HCT116 (cell line): ENCODE data around the gene RXFP1. TPM values are rescaled to one million over a fixed set of nuclear protein-coding genes. Genes with fewer than 3 reads are reported as not detected.

ENCODE experiments used
- ATAC-seq: fragments of 200-7000 bp; cut with Tn5 transposase; 2 replicates; pipeline ENCODE4 v1.9.1; 2020; ENCODE audit warnings: mild to moderate bottlenecking, moderate library complexity
- BruUV-seq: library from RNA; stranded (reverse); fragments of 400-500 nt; replicated peaks from 2 replicates; lab custom pipeline; 2021; lab: Mats Ljungman, UMichigan
- CTCF ChIA-PET: fragments of 300-600 bp; sonication (Branson Sonifier 250); formaldehyde crosslinking; loops from one replicate; lab custom pipeline; 2021; ENCODE audit warnings: antibody characterized with exemption; lab: Charles Lee
- POLR2A ChIA-PET: fragments of 300-600, 350-600 bp; sonication (Branson Sonifier 250); formaldehyde crosslinking; loops from one replicate; lab custom pipeline; 2021; ENCODE audit warnings: antibody characterized with exemption; lab: Charles Lee
- RAD21 ChIA-PET, 2 experiments: fragments of 300-600 bp; sonication (Branson Sonifier 250); formaldehyde crosslinking; loops; one replicate each; lab custom pipeline; 2023; ENCODE audit warnings: low total read pairs in 2 of 2; ENCODE audit not compliant: uncharacterized antibody in 2 of 2, unreplicated experiment in 2 of 2, low non-redundant PET in 1 of 2; lab: Charles Lee
- DNase-seq: peaks from one replicate; pipeline ENCODE4 v3.0.0-alpha.2; 2010; ENCODE audit warnings: low read depth, low spot score
- H2AFZ ChIP-seq: fragments of 200-600 bp; shearing (Covaris generic), sonication (generic); 2 replicates; pipeline ENCODE4 v1.6.1; 2017; ENCODE audit warnings: low read depth, mixed run types, mixed read lengths, antibody characterized with exemption, low read length; ENCODE audit not compliant: poor library complexity, severe bottlenecking
- H3K27ac ChIP-seq: 2 replicates; pipeline ENCODE4 v1.5.1; 2012; ENCODE audit warnings: low read depth, low read length
- H3K27me3 ChIP-seq: fragments of 200-600 bp; sonication (generic); 2 replicates; pipeline ENCODE4 v1.6.1; 2016; ENCODE audit warnings: mixed run types, low read length, mixed read lengths; ENCODE audit not compliant: insufficient read depth
- H3K36me3 ChIP-seq, 2 experiments: fragments of 200-500 bp in 1 of 2; fragments of 200-600 bp in 1 of 2; sonication (Bioruptor generic) in 1 of 2; sonication (generic) in 1 of 2; 2 replicates each; pipeline versions ENCODE4 v1.5.1 to v1.6.1; 2014 to 2016; ENCODE audit warnings: low read length in 2 of 2, inconsistent platforms in 1 of 2, mixed read lengths in 1 of 2, mixed run types in 1 of 2; ENCODE audit not compliant: insufficient read depth in 2 of 2, control insufficient read depth in 1 of 2
- H3K4me1 ChIP-seq, 2 experiments: fragments of 200-600 bp in 1 of 2; sonication (generic) in 1 of 2; 2 replicates each; pipeline versions ENCODE4 v1.5.1 to v1.6.1; 2012 to 2017; ENCODE audit warnings: low read length in 2 of 2, inconsistent platforms in 1 of 2, mild to moderate bottlenecking in 1 of 2, mixed read lengths in 1 of 2, mixed run types in 1 of 2, moderate library complexity in 1 of 2; ENCODE audit not compliant: insufficient read depth in 2 of 2, control insufficient read depth in 1 of 2
- H3K4me2 ChIP-seq: fragments of 200-600 bp; sonication (generic); 2 replicates; pipeline ENCODE4 v1.6.1; 2017; ENCODE audit warnings: mixed run types, low read length, mixed read lengths
- H3K4me3 ChIP-seq, 2 experiments: fragments of 200-600 bp in 1 of 2; sonication (generic) in 1 of 2; replicated peaks in 1 of 2; 2 replicates each; pipeline ENCODE4 v1.5.1; 2011 to 2016; ENCODE audit warnings: low read length in 2 of 2, control low read depth in 1 of 2, low read depth in 1 of 2, mild to moderate bottlenecking in 1 of 2, mixed read lengths in 1 of 2, mixed run types in 1 of 2
- H3K79me2 ChIP-seq: fragments of 200-600 bp; sonication (generic); 2 replicates; pipeline ENCODE4 v1.6.1; 2017; ENCODE audit warnings: mild to moderate bottlenecking, mixed run types, low read length, moderate library complexity, mixed read lengths; ENCODE audit not compliant: insufficient read depth
- H3K9ac ChIP-seq: fragments of 200-600 bp; sonication (generic); 2 replicates; pipeline ENCODE4 v1.6.1; 2016; ENCODE audit warnings: low read length, mixed read lengths
- H3K9me2 ChIP-seq: fragments of 200-600 bp; sonication (generic), shearing (Covaris generic); 2 replicates; pipeline ENCODE4 v1.6.1; 2017; ENCODE audit warnings: mixed run types, mild to moderate bottlenecking, moderate library complexity; ENCODE audit not compliant: insufficient read depth
- H3K9me3 ChIP-seq, 2 experiments: fragments of 200-500 bp in 1 of 2; fragments of 200-600 bp in 1 of 2; sonication (Bioruptor generic) in 1 of 2; sonication (generic) in 1 of 2; 2 replicates each; pipeline ENCODE4 v1.6.1; 2014 to 2017; ENCODE audit warnings: low read length in 2 of 2, mixed read lengths in 2 of 2, inconsistent platforms in 1 of 2, low read depth in 1 of 2, mild to moderate bottlenecking in 1 of 2, mixed run types in 1 of 2, moderate library complexity in 1 of 2; ENCODE audit not compliant: control insufficient read depth in 1 of 2, insufficient read depth in 1 of 2
- H4K20me1 ChIP-seq: fragments of 200-600 bp; sonication (generic), shearing (Covaris generic); 2 replicates; pipeline ENCODE4 v1.6.1; 2017; ENCODE audit warnings: mixed run types, mild to moderate bottlenecking, moderate library complexity; ENCODE audit not compliant: insufficient read depth
- ATF3 ChIP-seq: IDR thresholded peaks from 2 replicates; pipeline ENCODE4 v1.6.1; 2012
- CBX3 ChIP-seq: IDR thresholded peaks from 2 replicates; pipeline ENCODE4 v1.6.1; 2012; ENCODE audit warnings: low read depth
- CEBPB ChIP-seq: IDR thresholded peaks from 2 replicates; pipeline ENCODE4 v1.6.1; 2012; ENCODE audit warnings: low read depth
- CTCF ChIP-seq, 3 experiments: fragments of 200-600 bp in 1 of 3; sonication (generic) in 1 of 3; IDR thresholded peaks in 2 of 3; conservative IDR thresholded peaks in 1 of 3; 2 replicates each; pipeline ENCODE4 v1.5.1; 2012 to 2017; ENCODE audit warnings: low read depth in 2 of 3, low read length in 2 of 3, antibody characterized with exemption in 1 of 3, borderline replicate concordance in 1 of 3, control low read depth in 1 of 3, mild to moderate bottlenecking in 1 of 3, mixed read lengths in 1 of 3, mixed run types in 1 of 3, moderate library complexity in 1 of 3; ENCODE audit not compliant: insufficient read depth in 1 of 3
- EGR1 ChIP-seq: IDR thresholded peaks from 2 replicates; pipeline ENCODE4 v1.6.1; 2012; ENCODE audit warnings: low read depth
- ELF1 ChIP-seq: IDR thresholded peaks from 2 replicates; pipeline ENCODE4 v1.6.1; 2012; ENCODE audit warnings: low read depth, borderline replicate concordance
- EZH2phosphoT487 ChIP-seq: fragments of 200-600 bp; IDR thresholded peaks from 2 replicates; pipeline ENCODE4 v1.6.1; 2018; ENCODE audit warnings: antibody characterized with exemption, borderline replicate concordance
- FOSL1 ChIP-seq: IDR thresholded peaks from 2 replicates; pipeline ENCODE4 v1.6.1; 2012; ENCODE audit warnings: low read depth
- JUND ChIP-seq: IDR thresholded peaks from 2 replicates; pipeline ENCODE4 v1.6.1; 2012
- MAX ChIP-seq: IDR thresholded peaks from 2 replicates; pipeline ENCODE4 v1.6.1; 2012
- POLR2A ChIP-seq: IDR thresholded peaks from 2 replicates; pipeline ENCODE4 v1.7.0; 2011; ENCODE audit warnings: borderline replicate concordance; ENCODE audit not compliant: insufficient read depth, insufficient read length; ENCODE audit errors: extremely low read depth
- POLR2AphosphoS5 ChIP-seq: IDR thresholded peaks from 2 replicates; pipeline ENCODE4 v1.6.1; 2011; ENCODE audit warnings: mild to moderate bottlenecking, low read depth, low read length, moderate library complexity
- SIN3A ChIP-seq: IDR thresholded peaks from 2 replicates; pipeline ENCODE4 v1.6.1; 2012; ENCODE audit warnings: low read depth
- SP1 ChIP-seq: IDR thresholded peaks from 2 replicates; pipeline ENCODE4 v1.6.1; 2012; ENCODE audit warnings: low read depth
- SRF ChIP-seq: IDR thresholded peaks from 2 replicates; pipeline ENCODE4 v1.6.1; 2012; ENCODE audit warnings: low read depth
- YY1 ChIP-seq: IDR thresholded peaks from 2 replicates; pipeline ENCODE4 v1.6.1; 2011; ENCODE audit warnings: low read length, low read depth, moderate library complexity, mild to moderate bottlenecking; ENCODE audit not compliant: insufficient replicate concordance; ENCODE audit errors: extremely low read depth
- ZBTB33 ChIP-seq: IDR thresholded peaks from 2 replicates; pipeline ENCODE4 v1.6.1; 2011; ENCODE audit warnings: mild to moderate bottlenecking, low read length, moderate library complexity; ENCODE audit not compliant: insufficient replicate concordance; ENCODE audit errors: extremely low read depth
- ZNF274 ChIP-seq: fragments of 200-500 bp; sonication (Bioruptor generic); IDR thresholded peaks from 2 replicates; pipeline ENCODE4 v1.6.1; 2014; ENCODE audit warnings: mild to moderate bottlenecking, low read depth, low read length, inconsistent platforms
- intact Hi-C: fragments of 100-400 bp; cut with micrococcal nuclease; formaldehyde crosslinking; loops from 2 replicates; pipeline ENCODE4 v1.10.0; 2022
- total RNA-seq: library from RNA; stranded (reverse); gene quantifications from one replicate; pipeline ENCODE4 v1.2.1, GENCODE V29; 2021; ENCODE audit not compliant: unreplicated experiment

The RXFP1 gene
- total RNA-seq, 1 experiment from 2014 or later: not detected

- ChIA-PET CTCF (no interaction called here), RAD21 (no interaction called here), POLR2A (no interaction called here)
- no peaks in the 10 kb centered on the region for H3K27me3 ChIP-seq
- BruUV-seq: no TSS peak
- H3K79me2 ChIP-seq: no peaks in the 10 kb centered on the region
- H3K27ac ChIP-seq: no peak overlapping the region
- no peak overlapping the region for H3K4me3 ChIP-seq
- no peak overlapping the region for H3K4me2 ChIP-seq
- H3K4me1 ChIP-seq: no peaks in the 10 kb centered on the region
- no peak overlapping the region for H3K9ac ChIP-seq
- no peaks in the 10 kb centered on the region for H3K9me2 ChIP-seq
- no peak overlapping the region for H2AFZ ChIP-seq
- no peak for DNase-seq
- no peaks in the 10 kb centered on the region for H4K20me1 ChIP-seq
- intact Hi-C loops: no loop called here
- no peaks in the 10 kb centered on the region for H3K9me3 ChIP-seq
- TF ChIP-seq FOSL1 (no peak), SRF (no peak), ZBTB33 (no peak), ATF3 (no peak), CTCF (IDR thresholded peaks at IDR 0.05 in 2 of 3, conservative IDR thresholded peaks at IDR 0.05 in 1 of 3; ENCODE audit: borderline replicate concordance in 1 of 3, insufficient read depth in 1 of 3, low read depth in 2 of 3, low read length in 2 of 3) (no peak), YY1 (no peak), POLR2A (no peak), EZH2phosphoT487 (no peak), ELF1 (no peak), ZNF274 (no peak), MAX (no peak), SIN3A (no peak), EGR1 (no peak), SP1 (no peak), CEBPB (no peak), POLR2AphosphoS5 (no peak), JUND (no peak), CBX3 (no peak)
- no peak for ATAC-seq
- H3K36me3 ChIP-seq: no peaks in the 10 kb centered on the region
Measured at GRCh38 chr4:158484173-158484885, 37.4 kb upstream of the RXFP1 start.
